Measurements from ENCODE around the gene KCNIP4. TPM values are rescaled to one million over a fixed set of nuclear protein-coding genes. Genes with fewer than 3 reads are reported as not detected.

The KCNIP4 gene
- total RNA-seq, 3 donors from 2014 or later, result 0.96 to 11.3 (median 2.4) TPM

DNA sequence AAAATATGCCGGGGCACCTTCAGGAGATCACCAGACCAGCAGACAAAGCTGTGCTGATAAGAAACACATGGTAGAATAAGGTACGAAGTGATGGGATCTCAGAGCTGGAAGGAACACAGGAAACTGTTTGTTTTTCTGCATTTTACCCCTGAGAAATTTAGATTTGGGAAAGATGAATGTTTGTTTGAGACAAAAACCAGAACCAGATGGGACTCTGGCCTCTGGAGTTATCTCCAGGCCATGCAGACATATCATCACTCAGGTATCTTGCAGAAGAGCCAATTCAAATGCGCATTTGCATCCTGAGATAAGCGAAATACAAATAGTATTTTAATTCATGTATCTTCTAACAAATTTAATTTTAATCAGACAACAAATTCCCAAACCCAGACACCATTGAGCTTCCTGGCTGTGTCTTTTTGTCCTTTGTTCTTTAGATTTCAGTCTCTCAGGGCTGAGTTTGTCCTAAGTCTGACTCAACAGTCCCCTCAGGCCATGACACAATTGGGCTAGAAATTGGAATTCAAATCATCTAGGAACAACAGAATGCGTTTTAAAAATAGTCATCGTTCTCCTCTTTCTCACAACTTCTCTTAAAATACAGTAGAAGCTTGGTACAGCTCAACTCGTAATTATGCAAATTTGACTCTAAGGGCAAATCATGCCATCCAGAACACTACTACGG, 1089.3 kb downstream of the KCNIP4 start:
- Histone ChIP-seq H3K9me3 (no peaks in the 10 kb centered on the region), H3K36me3 (ENCODE audit: low read depth) (no peaks in the 10 kb centered on the region), H3K4me3 (no peak overlapping the region), H3K4me1 (ENCODE audit: low read depth) (no peaks in the 10 kb centered on the region)
- intact Hi-C loops (cut with DNase I, micrococcal nuclease), result no loop called here
- DNase-seq (no peak), ATAC-seq (no peak)
- TF ChIP-seq, protein P1, sequence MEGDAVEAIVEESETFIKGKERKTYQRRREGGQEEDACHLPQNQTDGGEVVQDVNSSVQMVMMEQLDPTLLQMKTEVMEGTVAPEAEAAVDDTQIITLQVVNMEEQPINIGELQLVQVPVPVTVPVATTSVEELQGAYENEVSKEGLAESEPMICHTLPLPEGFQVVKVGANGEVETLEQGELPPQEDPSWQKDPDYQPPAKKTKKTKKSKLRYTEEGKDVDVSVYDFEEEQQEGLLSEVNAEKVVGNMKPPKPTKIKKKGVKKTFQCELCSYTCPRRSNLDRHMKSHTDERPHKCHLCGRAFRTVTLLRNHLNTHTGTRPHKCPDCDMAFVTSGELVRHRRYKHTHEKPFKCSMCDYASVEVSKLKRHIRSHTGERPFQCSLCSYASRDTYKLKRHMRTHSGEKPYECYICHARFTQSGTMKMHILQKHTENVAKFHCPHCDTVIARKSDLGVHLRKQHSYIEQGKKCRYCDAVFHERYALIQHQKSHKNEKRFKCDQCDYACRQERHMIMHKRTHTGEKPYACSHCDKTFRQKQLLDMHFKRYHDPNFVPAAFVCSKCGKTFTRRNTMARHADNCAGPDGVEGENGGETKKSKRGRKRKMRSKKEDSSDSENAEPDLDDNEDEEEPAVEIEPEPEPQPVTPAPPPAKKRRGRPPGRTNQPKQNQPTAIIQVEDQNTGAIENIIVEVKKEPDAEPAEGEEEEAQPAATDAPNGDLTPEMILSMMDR (IDR thresholded peaks at IDR 0.05), result no peak

DNA sequence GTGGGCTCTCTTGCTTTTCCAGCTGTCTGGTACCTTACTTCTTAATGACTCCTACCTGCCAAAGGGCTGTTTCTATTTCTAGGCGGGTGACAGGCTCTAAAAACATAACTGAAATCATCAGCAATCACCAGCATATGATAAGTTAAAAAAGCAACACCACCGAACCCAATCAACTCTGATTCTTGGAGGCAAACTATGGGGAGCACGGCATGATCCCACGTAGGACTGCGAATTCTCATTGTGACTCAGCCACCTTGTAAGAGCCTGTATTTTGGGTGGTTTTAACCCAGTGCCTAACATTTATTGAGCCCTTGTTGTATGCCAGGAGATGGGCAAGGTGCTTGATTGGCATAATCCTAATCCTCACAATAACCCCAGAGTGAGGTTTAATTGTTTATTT, 1091.5 kb downstream of the KCNIP4 start:
- no peaks in the 10 kb centered on the region for H3K36me3 ChIP-seq (ENCODE audit: low read depth)
- no peak for ATAC-seq

DNA sequence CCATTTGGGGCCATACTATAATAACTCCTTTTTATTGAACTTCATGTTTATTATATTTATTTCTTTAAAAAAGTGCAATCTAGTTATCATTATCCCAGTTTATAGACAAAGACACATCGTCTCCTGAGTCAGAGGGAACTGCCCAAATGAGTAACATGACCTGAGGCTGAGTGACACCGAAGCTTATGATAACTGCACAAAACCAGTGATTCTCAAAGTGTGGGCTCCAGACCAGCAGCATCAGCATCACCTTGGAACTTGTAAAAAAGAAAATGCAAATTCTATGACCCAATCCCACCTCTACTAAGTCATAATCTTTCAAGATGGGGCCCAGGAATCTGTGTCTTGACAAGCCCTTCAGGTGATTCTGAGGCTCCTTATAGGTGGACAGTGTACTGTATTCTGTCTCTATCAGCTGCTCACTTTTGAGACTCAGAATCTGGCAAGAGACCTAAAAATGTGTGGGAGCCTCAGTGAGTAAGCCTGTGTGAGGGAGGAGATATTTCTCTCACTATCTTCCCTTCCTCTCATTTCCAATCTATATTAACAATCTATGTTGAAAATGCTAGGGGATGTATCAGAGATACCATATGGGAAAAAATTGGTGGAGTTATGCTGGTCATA, 1101.3 kb downstream of the KCNIP4 start:
- TF ChIP-seq, protein P1 (IDR thresholded peaks at IDR 0.05), result no peak
- Histone ChIP-seq H3K4me3 (no peak overlapping the region), H3K36me3 (ENCODE audit: low read depth) (no peaks in the 10 kb centered on the region), H3K9me3 (no peaks in the 10 kb centered on the region), H3K4me1 (ENCODE audit: low read depth) (no peaks in the 10 kb centered on the region)
- intact Hi-C loops (cut with DNase I, micrococcal nuclease), result no loop called here
- ATAC-seq (no peak), DNase-seq (no peak)

More for the DNA sequence above, 1091.5 kb downstream of the KCNIP4 start:
- no peak for DNase-seq
- intact Hi-C loops (cut with DNase I, micrococcal nuclease), result no loop called here
- Histone ChIP-seq H3K4me3 (no peak overlapping the region), H3K9me3 (no peaks in the 10 kb centered on the region), H3K4me1 (ENCODE audit: low read depth) (no peaks in the 10 kb centered on the region)
- TF ChIP-seq, protein P1 (IDR thresholded peaks at IDR 0.05), result no peak

DNA sequence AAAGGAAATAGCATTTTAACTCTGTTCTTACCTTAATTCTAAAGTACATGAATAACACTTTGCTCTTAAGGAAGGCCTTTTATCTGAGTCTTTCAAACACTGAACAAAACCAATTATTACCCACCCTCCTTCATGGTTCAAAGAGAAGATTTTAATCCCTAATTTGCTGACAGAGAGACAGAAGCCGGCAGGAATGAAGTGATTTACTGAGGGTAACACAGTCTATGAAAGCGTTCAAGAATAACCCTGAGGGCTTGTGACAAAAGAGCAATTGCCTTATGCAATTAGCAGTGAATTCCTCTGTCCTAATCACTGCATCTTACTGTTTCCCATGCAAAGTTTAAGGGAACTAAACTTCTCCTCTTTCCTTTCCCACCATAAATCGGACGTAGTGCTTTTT, 1104.3 kb downstream of the KCNIP4 start:
- DNase-seq, result no peak
- intact Hi-C loops (cut with DNase I, micrococcal nuclease), result no loop called here
- no peaks in the 10 kb centered on the region for H3K36me3 ChIP-seq (ENCODE audit: low read depth)
- H3K4me1 ChIP-seq (ENCODE audit: low read depth), result no peaks in the 10 kb centered on the region
- TF ChIP-seq, protein P1 (IDR thresholded peaks at IDR 0.05), result no peak
- ATAC-seq, result no peak
- H3K4me3 ChIP-seq, result no peak overlapping the region
- H3K9me3 ChIP-seq, result no peaks in the 10 kb centered on the region

DNA sequence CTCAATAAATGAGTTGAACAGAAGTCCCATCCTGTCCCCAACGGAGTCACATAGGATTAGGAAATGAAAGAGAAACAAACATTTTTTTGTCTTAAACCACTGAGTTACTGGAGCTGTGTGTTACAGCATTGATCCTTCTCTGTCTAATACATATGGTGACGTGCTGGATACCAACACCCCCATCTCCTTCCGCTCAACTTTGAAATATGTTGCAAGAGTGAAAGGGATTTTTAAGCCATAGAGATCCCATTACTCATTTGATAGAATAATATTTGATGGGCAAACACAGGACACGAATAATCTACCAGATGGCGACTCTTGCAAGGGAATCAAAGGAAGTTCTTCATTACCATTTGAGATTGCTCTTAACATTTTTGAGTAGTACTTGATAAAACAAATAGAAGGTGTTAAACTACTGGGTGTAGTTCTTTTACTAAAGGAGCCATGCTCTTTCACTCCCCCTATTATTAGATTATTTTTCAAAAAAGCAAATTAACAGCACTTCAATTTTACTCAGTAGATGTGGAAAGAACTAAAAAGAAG, 1107.9 kb downstream of the KCNIP4 start:
- Histone ChIP-seq H3K4me1 (ENCODE audit: low read depth) (no peaks in the 10 kb centered on the region), H3K4me3 (no peak overlapping the region), H3K36me3 (ENCODE audit: low read depth) (no peaks in the 10 kb centered on the region), H3K9me3 (no peaks in the 10 kb centered on the region)
- ATAC-seq (no peak), DNase-seq (no peak)
- intact Hi-C loops (cut with DNase I, micrococcal nuclease), result no loop called here
- TF ChIP-seq, protein P1 (IDR thresholded peaks at IDR 0.05), result no peak
